ENCODE measurements around the gene OR2T27. TPM values are rescaled to one million over a fixed set of nuclear protein-coding genes. Genes with fewer than 3 reads are reported as not detected.
"Not testable (repeated sequence)": the region's sequence is repeated elsewhere in the genome, so short reads cannot be mapped to it uniquely, and the experiment has no call there.

Gene OR2T27
- not detected for polyA plus RNA-seq (2013, experiment 1 of 2)
- polyA plus RNA-seq (2013, experiment 2 of 2): not detected

- not testable (repeated sequence) for H3K36me3 ChIP-seq (ENCODE audit: control insufficient read depth, insufficient read depth, low read length); H3K4me3 ChIP-seq (ENCODE audit: extremely low read depth, insufficient read depth, low read length, poor library complexity, severe bottlenecking); H3K4me1 ChIP-seq (ENCODE audit: control insufficient read depth, insufficient read depth, low read length, poor library complexity, severe bottlenecking); H3K27ac ChIP-seq (ENCODE audit: low read depth, low read length, severe bottlenecking)
- WGBS, 2 experiments (ENCODE audit: insufficient coverage in 2 of 2): no CpG with 5 or more reads among the region's 3 CpGs
- H3K9me3 ChIP-seq (ENCODE audit: control insufficient read depth, low read length): peaks cover 10% of the 10 kb centered on the region
These were observed at the start of gene OR2T27 for GRCh38 chr1:248655354-248655753. OR2T27 (minus strand) TSS chr1:248655528; CDS start chr1:248650884, 4,644 bp downstream.

- Histone ChIP-seq H3K9me3 (ENCODE audit: control insufficient read depth, low read length) (peaks cover 69% of the 10 kb centered on the region), H3K36me3 (ENCODE audit: control insufficient read depth, insufficient read depth, low read length) (no peaks in the 10 kb centered on the region), H3K4me1 (ENCODE audit: control insufficient read depth, insufficient read depth, low read length, poor library complexity, severe bottlenecking) (no peaks in the 10 kb centered on the region), H3K27ac (ENCODE audit: low read depth, low read length, severe bottlenecking) (no peak overlapping the region), H3K4me3 (ENCODE audit: extremely low read depth, insufficient read depth, low read length, poor library complexity, severe bottlenecking) (no peak overlapping the region)
- 50 to 63% methylated on average over 1 to 2 of the region's 2 CpGs for WGBS, 2 experiments (ENCODE audit: insufficient coverage in 2 of 2)
These were observed 49.3 kb upstream of the OR2T27 start for GRCh38 chr1:248704606-248705005.

GRCh38 chr1:248703674-248704073, 48.3 kb upstream of the OR2T27 start:
- Histone ChIP-seq H3K36me3 (ENCODE audit: control insufficient read depth, insufficient read depth, low read length) (no peaks in the 10 kb centered on the region), H3K4me3 (ENCODE audit: extremely low read depth, insufficient read depth, low read length, poor library complexity, severe bottlenecking) (no peak overlapping the region), H3K9me3 (ENCODE audit: control insufficient read depth, low read length) (peaks cover 66% of the 10 kb centered on the region), H3K27ac (ENCODE audit: low read depth, low read length, severe bottlenecking) (no peak overlapping the region), H3K4me1 (ENCODE audit: control insufficient read depth, insufficient read depth, low read length, poor library complexity, severe bottlenecking) (no peaks in the 10 kb centered on the region)
- 75% methylated on average over 1 of the region's 2 CpGs; no CpG with 5 or more reads in 1 of the 2 experiments for WGBS, 2 experiments (ENCODE audit: insufficient coverage in 2 of 2)

- Histone ChIP-seq H3K27ac (ENCODE audit: low read depth, low read length, severe bottlenecking) (no peak within 1 kb of the TSS), H3K4me1 (ENCODE audit: control insufficient read depth, insufficient read depth, low read length, poor library complexity, severe bottlenecking) (no peaks in the 10 kb centered on the region), H3K9me3 (ENCODE audit: control insufficient read depth, low read length) (peaks cover 65% of the 10 kb centered on the region), H3K36me3 (ENCODE audit: control insufficient read depth, insufficient read depth, low read length) (no peaks in the 10 kb centered on the region), H3K4me3 (ENCODE audit: extremely low read depth, insufficient read depth, low read length, poor library complexity, severe bottlenecking) (no peak within 1 kb of the TSS)
- 26 to 33% methylated on average over 1 of the region's 1 CpG for WGBS, 2 experiments (ENCODE audit: insufficient coverage in 2 of 2)
These were observed 47.4 kb upstream of the OR2T27 start, which contains the start of gene OR14I1 for GRCh38 chr1:248702714-248703113. OR14I1 (minus strand) TSS chr1:248702766.

- 29 to 56% methylated on average over 1 of the region's 1 CpG for WGBS, 2 experiments (ENCODE audit: insufficient coverage in 2 of 2)
- Histone ChIP-seq H3K36me3 (ENCODE audit: control insufficient read depth, insufficient read depth, low read length) (no peaks in the 10 kb centered on the region), H3K9me3 (ENCODE audit: control insufficient read depth, low read length) (peaks cover 68% of the 10 kb centered on the region), H3K27ac (ENCODE audit: low read depth, low read length, severe bottlenecking) (no peak overlapping the region), H3K4me1 (ENCODE audit: control insufficient read depth, insufficient read depth, low read length, poor library complexity, severe bottlenecking) (no peaks in the 10 kb centered on the region), H3K4me3 (ENCODE audit: extremely low read depth, insufficient read depth, low read length, poor library complexity, severe bottlenecking) (no peak overlapping the region)
These were observed 43.8 kb upstream of the OR2T27 start for GRCh38 chr1:248699099-248699498.

- H3K4me3 ChIP-seq (ENCODE audit: extremely low read depth, insufficient read depth, low read length, poor library complexity, severe bottlenecking): no peak overlapping the region
- no peaks in the 10 kb centered on the region for H3K4me1 ChIP-seq (ENCODE audit: control insufficient read depth, insufficient read depth, low read length, poor library complexity, severe bottlenecking)
- H3K36me3 ChIP-seq (ENCODE audit: control insufficient read depth, insufficient read depth, low read length): no peaks in the 10 kb centered on the region
- H3K27ac ChIP-seq (ENCODE audit: low read depth, low read length, severe bottlenecking): no peak overlapping the region
- peaks cover 67% of the 10 kb centered on the region for H3K9me3 ChIP-seq (ENCODE audit: control insufficient read depth, low read length)
- WGBS, 2 experiments (ENCODE audit: insufficient coverage in 2 of 2): 64 to 72% methylated on average over 3 of the region's 6 CpGs
These were observed 42.6 kb upstream of the OR2T27 start for GRCh38 chr1:248697907-248698306.

GRCh38 chr1:248696774-248697173, 41.4 kb upstream of the OR2T27 start:
- Histone ChIP-seq H3K9me3 (ENCODE audit: control insufficient read depth, low read length) (peaks cover 69% of the 10 kb centered on the region), H3K36me3 (ENCODE audit: control insufficient read depth, insufficient read depth, low read length) (no peaks in the 10 kb centered on the region)
- 64 to 80% methylated on average over 2 of the region's 3 CpGs for WGBS, 2 experiments (ENCODE audit: insufficient coverage in 2 of 2)

GRCh38 chr1:248696261-248696660, 40.9 kb upstream of the OR2T27 start:
- Histone ChIP-seq H3K27ac (ENCODE audit: low read depth, low read length, severe bottlenecking) (no peak overlapping the region), H3K9me3 (ENCODE audit: control insufficient read depth, low read length) (peaks cover 73% of the 10 kb centered on the region), H3K36me3 (ENCODE audit: control insufficient read depth, insufficient read depth, low read length) (no peaks in the 10 kb centered on the region), H3K4me3 (ENCODE audit: extremely low read depth, insufficient read depth, low read length, poor library complexity, severe bottlenecking) (no peak overlapping the region), H3K4me1 (ENCODE audit: control insufficient read depth, insufficient read depth, low read length, poor library complexity, severe bottlenecking) (no peaks in the 10 kb centered on the region)
- WGBS, 2 experiments (ENCODE audit: insufficient coverage in 2 of 2): 25 to 43% methylated on average over 2 of the region's 3 CpGs

More at GRCh38 chr1:248696774-248697173, 41.4 kb upstream of the OR2T27 start:
- Histone ChIP-seq H3K27ac (ENCODE audit: low read depth, low read length, severe bottlenecking) (no peak overlapping the region), H3K4me1 (ENCODE audit: control insufficient read depth, insufficient read depth, low read length, poor library complexity, severe bottlenecking) (no peaks in the 10 kb centered on the region), H3K4me3 (ENCODE audit: extremely low read depth, insufficient read depth, low read length, poor library complexity, severe bottlenecking) (no peak overlapping the region)

- H3K4me1 ChIP-seq (ENCODE audit: control insufficient read depth, insufficient read depth, low read length, poor library complexity, severe bottlenecking): no peaks in the 10 kb centered on the region
- no peak overlapping the region for H3K4me3 ChIP-seq (ENCODE audit: extremely low read depth, insufficient read depth, low read length, poor library complexity, severe bottlenecking)
- no peak overlapping the region for H3K27ac ChIP-seq (ENCODE audit: low read depth, low read length, severe bottlenecking)
- no peaks in the 10 kb centered on the region for H3K36me3 ChIP-seq (ENCODE audit: control insufficient read depth, insufficient read depth, low read length)
- H3K9me3 ChIP-seq (ENCODE audit: control insufficient read depth, low read length): peaks cover 73% of the 10 kb centered on the region
- 83 to 94% methylated on average over 8 to 9 of the region's 13 CpGs for WGBS, 2 experiments (ENCODE audit: insufficient coverage in 2 of 2)
These were observed 40.3 kb upstream of the OR2T27 start for GRCh38 chr1:248695451-248696132.

GRCh38 chr1:248691567-248692155, 36.3 kb upstream of the OR2T27 start:
- H3K4me3 ChIP-seq (ENCODE audit: extremely low read depth, insufficient read depth, low read length, poor library complexity, severe bottlenecking): no peak overlapping the region

More at GRCh38 chr1:248691567-248692155, 36.3 kb upstream of the OR2T27 start:
- Histone ChIP-seq H3K27ac (ENCODE audit: low read depth, low read length, severe bottlenecking) (no peak overlapping the region), H3K4me1 (ENCODE audit: control insufficient read depth, insufficient read depth, low read length, poor library complexity, severe bottlenecking) (no peaks in the 10 kb centered on the region), H3K36me3 (ENCODE audit: control insufficient read depth, insufficient read depth, low read length) (no peaks in the 10 kb centered on the region), H3K9me3 (ENCODE audit: control insufficient read depth, low read length) (peaks cover 73% of the 10 kb centered on the region)
- WGBS, 2 experiments (ENCODE audit: insufficient coverage in 2 of 2): 83 to 92% methylated on average over 43 to 51 of the region's 51 CpGs

Data from mesodermal cell (in vitro differentiated cells).